Measurements from ENCODE around the gene TRAPPC11.

The TRAPPC11 gene

GRCh38 chr4:183757060-183757459 is 98.0 kb downstream of the TRAPPC11 start:
- in situ Hi-C loops (cut with HindIII; ENCODE audit: low sequenced_read_pairs): no loop called here

GRCh38 chr4:183758061-183758757 is 99.1 kb downstream of the TRAPPC11 start:
- in situ Hi-C loops (cut with HindIII; ENCODE audit: low sequenced_read_pairs): no loop called here

GRCh38 chr4:183758758-183759447 is 99.8 kb downstream of the TRAPPC11 start:
- in situ Hi-C loops (cut with HindIII; ENCODE audit: low sequenced_read_pairs): no loop called here

GRCh38 chr4:183760326-183760725 is 101.2 kb downstream of the TRAPPC11 start:
- in situ Hi-C loops (cut with HindIII; ENCODE audit: low sequenced_read_pairs): no loop called here

Measured in DLD1 (cell line).